GM12892 (cell line): ENCODE data around the gene PIGBOS1.

Experiments
- POLR2A ChIP-seq: IDR thresholded peaks from 2 replicates; pipeline ENCODE4 v1.6.1; 2011; ENCODE audit warnings: low read depth, low read length, control low read depth
- POLR2AphosphoS5 ChIP-seq: IDR thresholded peaks from 2 replicates; pipeline ENCODE4 v1.6.1; 2011; ENCODE audit warnings: low read depth, low read length, control low read depth
- TAF1 ChIP-seq: IDR thresholded peaks from 2 replicates; pipeline ENCODE4 v1.6.1; 2011; ENCODE audit warnings: low read depth, mild to moderate bottlenecking, control low read depth, low read length, borderline replicate concordance

- no peak for TF ChIP-seq POLR2A
- no peak for TF ChIP-seq TAF1
- no peak for TF ChIP-seq POLR2AphosphoS5
These were observed 41.2 kb downstream of the PIGBOS1 start for GRCh38 chr15:55277715-55278114.
